AG09309 (cell line): Measurements from ENCODE around the gene NUDT17.

ENCODE experiments used
- DNase-seq: peaks from one replicate; pipeline ENCODE4 v3.0.0-alpha.2; 2010; ENCODE audit warnings: low read depth
- H3K4me3 ChIP-seq: 2 replicates; pipeline ENCODE4 v1.5.1; 2011; ENCODE audit warnings: mild to moderate bottlenecking, low read depth, low read length, moderate library complexity; ENCODE audit not compliant: control insufficient read depth
- CTCF ChIP-seq: IDR thresholded peaks from 2 replicates; pipeline ENCODE4 v1.5.1; 2011; ENCODE audit warnings: mild to moderate bottlenecking, low read depth, low read length, inconsistent platforms; ENCODE audit not compliant: insufficient read depth, control insufficient read depth; ENCODE audit errors: missing control alignments

NUDT17 gene

GRCh38 chr1:145889722-145890121 is 44.3 kb downstream of the NUDT17 start:
- TF ChIP-seq CTCF = no peak
- no peak for DNase-seq

GRCh38 chr1:145891143-145891542 is 45.7 kb downstream of the NUDT17 start:
- no peak overlapping the region for H3K4me3 ChIP-seq
- TF ChIP-seq CTCF = no peak
- DNase-seq = no peak

More at GRCh38 chr1:145889722-145890121, 44.3 kb downstream of the NUDT17 start:
- no peak overlapping the region for H3K4me3 ChIP-seq

GRCh38 chr1:145891587-145892485 is 46.4 kb downstream of the NUDT17 start:
- TF ChIP-seq CTCF = peak; percentile 91
- peak; percentile 94 for DNase-seq
- no peak overlapping the region for H3K4me3 ChIP-seq

GRCh38 chr1:145892486-145893087 is 47.2 kb downstream of the NUDT17 start:
- DNase-seq = no peak
- no peak for TF ChIP-seq CTCF
- H3K4me3 ChIP-seq = no peak overlapping the region

GRCh38 chr1:145893306-145894055 is 48.1 kb downstream of the NUDT17 start:
- TF ChIP-seq CTCF = no peak
- H3K4me3 ChIP-seq = no peak overlapping the region
- no peak for DNase-seq

GRCh38 chr1:145895471-145895870 is 50.0 kb downstream of the NUDT17 start:
- DNase-seq = no peak
- no peak overlapping the region for H3K4me3 ChIP-seq
- TF ChIP-seq CTCF = no peak
